ENCODE data around the gene FCN1. TPM values are rescaled to one million over a fixed set of nuclear protein-coding genes. Genes with fewer than 3 reads are reported as not detected.

FCN1 gene
- total RNA-seq, 4 donors from 2014 or later = 0.10 to 2.3 (median 1.1) TPM; not detected in 1

DNA sequence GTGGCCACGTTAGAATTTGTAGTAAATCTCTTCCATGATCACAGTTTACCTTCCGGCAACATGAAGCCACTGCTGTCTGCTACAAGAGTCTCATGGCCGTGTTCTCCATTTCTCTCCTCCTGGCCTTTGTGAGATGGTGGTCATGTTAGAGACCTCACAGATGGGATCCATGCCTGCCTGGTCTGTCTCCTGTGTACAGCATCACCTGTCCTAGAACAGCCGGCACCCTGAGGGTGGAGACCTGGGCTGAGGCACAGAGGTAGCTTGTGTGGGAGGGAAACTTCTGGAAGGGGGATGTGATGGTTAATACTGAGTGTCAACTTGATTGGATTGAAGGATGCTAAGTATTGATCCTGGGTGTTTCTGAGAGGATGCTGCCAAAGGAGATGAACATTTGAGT lies 40.2 kb downstream of the FCN1 start:
- intact Hi-C loops (cut with DNase I) = no loop called here
- Histone ChIP-seq H3K4me1 (peaks cover 6 to 21% of the 10 kb centered on the region in 2 donors), H3K27me3 (no peaks in the 10 kb centered on the region), H3K9me3 (no peaks in the 10 kb centered on the region), H3K4me3 (replicated peaks in 1 of 3) (no peak overlapping the region), H3K27ac (no peak overlapping the region), H3K36me3 (no peaks in the 10 kb centered on the region)
- TF ChIP-seq, protein P1, sequence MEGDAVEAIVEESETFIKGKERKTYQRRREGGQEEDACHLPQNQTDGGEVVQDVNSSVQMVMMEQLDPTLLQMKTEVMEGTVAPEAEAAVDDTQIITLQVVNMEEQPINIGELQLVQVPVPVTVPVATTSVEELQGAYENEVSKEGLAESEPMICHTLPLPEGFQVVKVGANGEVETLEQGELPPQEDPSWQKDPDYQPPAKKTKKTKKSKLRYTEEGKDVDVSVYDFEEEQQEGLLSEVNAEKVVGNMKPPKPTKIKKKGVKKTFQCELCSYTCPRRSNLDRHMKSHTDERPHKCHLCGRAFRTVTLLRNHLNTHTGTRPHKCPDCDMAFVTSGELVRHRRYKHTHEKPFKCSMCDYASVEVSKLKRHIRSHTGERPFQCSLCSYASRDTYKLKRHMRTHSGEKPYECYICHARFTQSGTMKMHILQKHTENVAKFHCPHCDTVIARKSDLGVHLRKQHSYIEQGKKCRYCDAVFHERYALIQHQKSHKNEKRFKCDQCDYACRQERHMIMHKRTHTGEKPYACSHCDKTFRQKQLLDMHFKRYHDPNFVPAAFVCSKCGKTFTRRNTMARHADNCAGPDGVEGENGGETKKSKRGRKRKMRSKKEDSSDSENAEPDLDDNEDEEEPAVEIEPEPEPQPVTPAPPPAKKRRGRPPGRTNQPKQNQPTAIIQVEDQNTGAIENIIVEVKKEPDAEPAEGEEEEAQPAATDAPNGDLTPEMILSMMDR (IDR thresholded peaks at IDR 0.05) = no peak
- no peak for TF ChIP-seq POLR2A (IDR thresholded peaks at IDR 0.05)
- DNase-seq = no peak
- 88 to 92% methylated on average over 4 of the region's 4 CpGs for WGBS, 2 donors

DNA sequence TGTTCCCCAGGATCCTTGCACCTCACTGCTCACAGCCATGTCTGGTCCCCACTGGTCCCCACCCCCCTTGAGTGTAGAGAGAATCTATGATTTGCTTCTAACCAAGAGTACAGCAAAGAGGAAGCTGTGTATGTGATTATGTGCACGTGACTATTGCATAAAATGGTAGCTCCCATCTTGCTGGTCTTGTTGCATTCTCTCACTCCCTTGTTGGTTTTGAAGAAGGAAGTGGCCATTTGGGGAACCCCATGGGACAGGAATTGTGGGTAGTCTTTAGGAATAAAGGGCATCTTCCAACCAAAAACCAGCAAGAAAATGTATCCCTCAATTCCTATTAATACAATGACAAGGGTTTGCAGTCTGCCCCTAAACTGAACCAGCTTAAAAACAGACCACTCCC lies 42.3 kb downstream of the FCN1 start:
- Histone ChIP-seq H3K27ac (no peak overlapping the region), H3K27me3 (no peaks in the 10 kb centered on the region), H3K4me3 (replicated peaks in 1 of 3) (no peak overlapping the region), H3K4me1 (peaks cover 0 to 4% of the 10 kb centered on the region in 2 donors), H3K36me3 (no peaks in the 10 kb centered on the region), H3K9me3 (no peaks in the 10 kb centered on the region)
- DNase-seq = no peak
- 81 to 93% methylated on average over 1 of the region's 1 CpG for WGBS, 2 donors
- intact Hi-C loops (cut with DNase I) = no loop called here
- TF ChIP-seq, protein P1 (IDR thresholded peaks at IDR 0.05) = no peak
- TF ChIP-seq POLR2A (IDR thresholded peaks at IDR 0.05) = no peak

DNA sequence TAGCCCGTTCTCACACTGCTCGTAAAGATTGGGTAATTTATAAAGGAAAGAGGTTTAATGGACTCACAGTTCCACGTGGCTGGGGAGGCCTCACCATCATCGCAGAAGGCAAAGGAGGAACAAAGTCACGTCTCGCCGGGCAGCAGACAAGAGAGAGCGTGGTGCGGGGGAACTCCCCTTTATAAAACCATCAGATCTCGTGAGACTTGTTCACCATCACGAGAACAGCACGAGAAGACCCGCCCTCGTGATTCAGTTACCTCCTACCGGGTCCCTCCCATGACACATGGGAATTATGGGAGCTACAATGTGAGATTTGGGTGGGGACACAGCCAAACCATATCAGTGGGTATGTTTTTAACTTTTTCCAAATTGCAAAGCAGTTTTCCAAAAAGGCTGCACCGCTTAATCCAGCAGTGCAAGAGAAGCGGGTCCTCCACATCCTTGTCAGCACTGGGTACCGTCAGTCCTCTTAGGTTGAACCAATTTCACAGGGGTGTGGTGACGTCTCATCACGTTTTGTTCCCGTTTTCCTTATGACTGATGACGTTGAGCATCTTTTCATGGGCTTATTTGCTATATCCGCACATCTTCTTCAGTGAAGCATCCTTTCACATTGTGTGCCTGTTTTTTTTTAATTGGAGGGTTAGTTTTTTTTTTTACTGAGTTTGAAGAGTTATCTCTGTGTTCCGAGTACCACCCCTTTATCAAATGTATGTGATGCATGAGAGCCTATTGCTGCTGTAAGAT lies 45.1 kb downstream of the FCN1 start:
- 88 to 89% methylated on average over 24 of the region's 24 CpGs for WGBS, 2 donors
- H3K36me3 ChIP-seq = no peaks in the 10 kb centered on the region
- H3K9me3 ChIP-seq = no peaks in the 10 kb centered on the region
- no peak for TF ChIP-seq POLR2A (IDR thresholded peaks at IDR 0.05)
- TF ChIP-seq, protein P1 (IDR thresholded peaks at IDR 0.05) = no peak
- no peaks in the 10 kb centered on the region for H3K4me1 ChIP-seq
- intact Hi-C loops (cut with DNase I) = no loop called here
- no peak overlapping the region for H3K4me3 ChIP-seq (replicated peaks in 1 of 3)
- no peak for DNase-seq
- H3K27me3 ChIP-seq = no peaks in the 10 kb centered on the region
- H3K27ac ChIP-seq = no peak overlapping the region

DNA sequence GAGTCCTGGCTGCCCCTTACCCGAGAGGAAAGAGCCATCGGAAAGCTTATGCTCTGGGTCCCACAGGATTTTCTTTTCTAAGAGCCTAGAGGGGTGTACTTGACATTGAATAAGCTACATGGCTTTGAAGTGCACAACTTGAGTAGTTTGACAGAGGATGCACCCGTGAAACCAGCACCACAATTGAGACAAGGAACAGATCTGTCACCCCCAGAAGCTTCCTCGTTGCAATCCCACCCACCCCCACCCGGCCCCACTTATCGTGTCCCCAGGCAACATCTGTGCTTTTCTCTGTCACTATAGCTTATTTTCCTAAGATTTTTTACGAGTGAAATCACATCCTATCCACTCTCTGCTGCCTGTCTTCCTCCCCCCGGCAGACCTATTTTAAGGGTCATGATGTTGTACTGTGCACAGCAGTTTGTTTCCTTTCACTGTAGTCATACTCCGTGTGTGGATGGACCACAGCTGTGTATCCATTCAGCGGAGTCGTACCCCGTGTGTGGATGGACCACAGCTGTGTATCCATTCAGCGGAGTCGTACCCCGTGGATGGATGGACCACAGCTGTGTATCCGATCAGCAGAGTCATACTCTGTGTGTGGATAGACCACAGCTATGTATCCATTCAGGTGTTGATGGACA lies 45.9 kb downstream of the FCN1 start:
- Histone ChIP-seq H3K27ac (no peak overlapping the region), H3K36me3 (no peaks in the 10 kb centered on the region), H3K9me3 (no peaks in the 10 kb centered on the region), H3K4me3 (replicated peaks in 1 of 3) (no peak overlapping the region), H3K27me3 (no peaks in the 10 kb centered on the region), H3K4me1 (no peaks in the 10 kb centered on the region)
- DNase-seq = no peak
- intact Hi-C loops (cut with DNase I) = no loop called here
- TF ChIP-seq POLR2A (IDR thresholded peaks at IDR 0.05) = no peak
- TF ChIP-seq, protein P1 (IDR thresholded peaks at IDR 0.05) = no peak
- 58 to 62% methylated on average over 14 to 16 of the region's 16 CpGs for WGBS, 2 donors
